ENCODE data around the gene IL9.

IL9 gene

GRCh38 chr5:135850671-135851070, 45.0 kb downstream of the IL9 start:
- Histone ChIP-seq H3K9me3 (ENCODE audit: insufficient read depth, low read length) (peaks cover 10% of the 10 kb centered on the region; the same call in 1 of the 2 replicates), H3K9ac (ENCODE audit: insufficient read length, low read depth) (no peak overlapping the region), H3K4me3 (ENCODE audit: insufficient read length, low read depth) (no peak overlapping the region), H3K4me1 (ENCODE audit: insufficient read depth, insufficient read length) (no peaks in the 10 kb centered on the region), H3K36me3 (ENCODE audit: insufficient read depth, insufficient read length, low read length) (no peaks in the 10 kb centered on the region), H3K27me3 (ENCODE audit: insufficient read depth, insufficient read length) (no peaks in the 10 kb centered on the region)
- DNase-seq (ENCODE audit: low read depth, low spot score): no peak
- no peak for TF ChIP-seq ZNF274 (IDR thresholded peaks at IDR 0.05; ENCODE audit: low read depth, low read length)
- TF ChIP-seq SUZ12 (IDR thresholded peaks at IDR 0.05; ENCODE audit: extremely low read depth, insufficient read depth, insufficient read length): no peak
- no peak for TF ChIP-seq YY1 (IDR thresholded peaks at IDR 0.05; ENCODE audit: insufficient read depth, insufficient read length)

- Histone ChIP-seq H3K9ac (ENCODE audit: insufficient read length, low read depth) (no peak overlapping the region), H3K4me1 (ENCODE audit: insufficient read depth, insufficient read length) (no peaks in the 10 kb centered on the region), H3K36me3 (ENCODE audit: insufficient read depth, insufficient read length, low read length) (no peaks in the 10 kb centered on the region), H3K9me3 (ENCODE audit: insufficient read depth, low read length) (peaks cover 10% of the 10 kb centered on the region; the same call in 1 of the 2 replicates), H3K4me3 (ENCODE audit: insufficient read length, low read depth) (no peak overlapping the region), H3K27me3 (ENCODE audit: insufficient read depth, insufficient read length) (no peaks in the 10 kb centered on the region)
- DNase-seq (ENCODE audit: low read depth, low spot score): no peak
- TF ChIP-seq SUZ12 (IDR thresholded peaks at IDR 0.05; ENCODE audit: extremely low read depth, insufficient read depth, insufficient read length) (no peak), ZNF274 (IDR thresholded peaks at IDR 0.05; ENCODE audit: low read depth, low read length) (no peak), YY1 (IDR thresholded peaks at IDR 0.05; ENCODE audit: insufficient read depth, insufficient read length) (no peak)
These were observed 45.4 kb downstream of the IL9 start for GRCh38 chr5:135850231-135850630.

- Histone ChIP-seq H3K4me3 (ENCODE audit: insufficient read length, low read depth) (no peak overlapping the region), H3K36me3 (ENCODE audit: insufficient read depth, insufficient read length, low read length) (no peaks in the 10 kb centered on the region), H3K9me3 (ENCODE audit: insufficient read depth, low read length) (no peaks in the 10 kb centered on the region), H3K4me1 (ENCODE audit: insufficient read depth, insufficient read length) (no peaks in the 10 kb centered on the region), H3K9ac (ENCODE audit: insufficient read length, low read depth) (no peak overlapping the region), H3K27me3 (ENCODE audit: insufficient read depth, insufficient read length) (no peaks in the 10 kb centered on the region)
- no peak for TF ChIP-seq YY1 (IDR thresholded peaks at IDR 0.05; ENCODE audit: insufficient read depth, insufficient read length)
- TF ChIP-seq ZNF274 (IDR thresholded peaks at IDR 0.05; ENCODE audit: low read depth, low read length): no peak
- no peak for TF ChIP-seq SUZ12 (IDR thresholded peaks at IDR 0.05; ENCODE audit: extremely low read depth, insufficient read depth, insufficient read length)
- no peak for DNase-seq (ENCODE audit: low read depth, low spot score)
These were observed 47.7 kb downstream of the IL9 start for GRCh38 chr5:135847976-135848375.

GRCh38 chr5:135846311-135846710, 49.3 kb downstream of the IL9 start:
- TF ChIP-seq SUZ12 (IDR thresholded peaks at IDR 0.05; ENCODE audit: extremely low read depth, insufficient read depth, insufficient read length): no peak
- TF ChIP-seq YY1 (IDR thresholded peaks at IDR 0.05; ENCODE audit: insufficient read depth, insufficient read length): no peak
- no peak for TF ChIP-seq ZNF274 (IDR thresholded peaks at IDR 0.05; ENCODE audit: low read depth, low read length)
- Histone ChIP-seq H3K9ac (ENCODE audit: insufficient read length, low read depth) (no peak overlapping the region), H3K27me3 (ENCODE audit: insufficient read depth, insufficient read length) (no peaks in the 10 kb centered on the region), H3K36me3 (ENCODE audit: insufficient read depth, insufficient read length, low read length) (no peaks in the 10 kb centered on the region), H3K4me3 (ENCODE audit: insufficient read length, low read depth) (no peak overlapping the region), H3K4me1 (ENCODE audit: insufficient read depth, insufficient read length) (no peaks in the 10 kb centered on the region), H3K9me3 (ENCODE audit: insufficient read depth, low read length) (no peaks in the 10 kb centered on the region)
- DNase-seq (ENCODE audit: low read depth, low spot score): no peak

GRCh38 chr5:135843571-135844337, 51.9 kb downstream of the IL9 start:
- H3K36me3 ChIP-seq (ENCODE audit: insufficient read depth, insufficient read length, low read length): no peaks in the 10 kb centered on the region

GRCh38 chr5:135842737-135843136, 52.9 kb downstream of the IL9 start:
- no peaks in the 10 kb centered on the region for H3K36me3 ChIP-seq (ENCODE audit: insufficient read depth, insufficient read length, low read length)
- DNase-seq (ENCODE audit: low read depth, low spot score): no peak
- no peaks in the 10 kb centered on the region for H3K27me3 ChIP-seq (ENCODE audit: insufficient read depth, insufficient read length)

More at GRCh38 chr5:135843571-135844337, 51.9 kb downstream of the IL9 start:
- H3K9ac ChIP-seq (ENCODE audit: insufficient read length, low read depth): no peak overlapping the region
- no peak for DNase-seq (ENCODE audit: low read depth, low spot score)
- H3K4me1 ChIP-seq (ENCODE audit: insufficient read depth, insufficient read length): no peaks in the 10 kb centered on the region
- H3K27me3 ChIP-seq (ENCODE audit: insufficient read depth, insufficient read length): no peaks in the 10 kb centered on the region
- H3K9me3 ChIP-seq (ENCODE audit: insufficient read depth, low read length): peaks cover 8% of the 10 kb centered on the region; the same call in 1 of the 2 replicates
- TF ChIP-seq YY1 (IDR thresholded peaks at IDR 0.05; ENCODE audit: insufficient read depth, insufficient read length) (no peak), ZNF274 (IDR thresholded peaks at IDR 0.05; ENCODE audit: low read depth, low read length) (no peak), SUZ12 (IDR thresholded peaks at IDR 0.05; ENCODE audit: extremely low read depth, insufficient read depth, insufficient read length) (no peak)
- no peak overlapping the region for H3K4me3 ChIP-seq (ENCODE audit: insufficient read length, low read depth)

More at GRCh38 chr5:135842737-135843136, 52.9 kb downstream of the IL9 start:
- H3K4me1 ChIP-seq (ENCODE audit: insufficient read depth, insufficient read length): no peaks in the 10 kb centered on the region
- peaks cover 15% of the 10 kb centered on the region; the same call in 1 of the 2 replicates for H3K9me3 ChIP-seq (ENCODE audit: insufficient read depth, low read length)
- no peak overlapping the region for H3K4me3 ChIP-seq (ENCODE audit: insufficient read length, low read depth)
- no peak overlapping the region for H3K9ac ChIP-seq (ENCODE audit: insufficient read length, low read depth)
- no peak for TF ChIP-seq YY1 (IDR thresholded peaks at IDR 0.05; ENCODE audit: insufficient read depth, insufficient read length)
- no peak for TF ChIP-seq SUZ12 (IDR thresholded peaks at IDR 0.05; ENCODE audit: extremely low read depth, insufficient read depth, insufficient read length)
- no peak for TF ChIP-seq ZNF274 (IDR thresholded peaks at IDR 0.05; ENCODE audit: low read depth, low read length)

Data from NT2/D1 (cell line).